Thyroid gland (tissue), 4 donors: ENCODE data around the gene HRNR. TPM values are rescaled to one million over a fixed set of nuclear protein-coding genes. Genes with fewer than 3 reads are reported as not detected.

Experiments used
- DNase-seq, 2 donors: peaks; one replicate each; pipeline ENCODE4 v3.0.0-alpha.2; 2019
- H3K27ac ChIP-seq, 3 donors: fragments of 200-600 bp; sonication (generic); 1 replicate in 2 of 3; 2 replicates in 1 of 3; pipeline ENCODE4 v1.5.1; 2016 to 2019; ENCODE audit warnings: mild to moderate bottlenecking in 1 of 3, moderate library complexity in 1 of 3
- H3K27me3 ChIP-seq: fragments of 200-600 bp; sonication (generic); one replicate; pipeline ENCODE4 v1.5.1; 2019
- H3K36me3 ChIP-seq, 2 donors: fragments of 200-600 bp; sonication (generic); one replicate each; pipeline ENCODE4 v1.5.1; 2016 to 2019
- H3K4me1 ChIP-seq, 2 donors: fragments of 200-600 bp; sonication (generic); one replicate each; pipeline ENCODE4 v1.5.1; 2017 to 2019
- H3K4me3 ChIP-seq, 3 donors: fragments of 200-600 bp; sonication (generic); replicated peaks in 1 of 3; 1 replicate in 2 of 3; 2 replicates in 1 of 3; pipeline ENCODE4 v1.5.1; 2016; ENCODE audit warnings: mild to moderate bottlenecking in 1 of 3
- H3K9me3 ChIP-seq: fragments of 200-600 bp; sonication (generic); one replicate; pipeline ENCODE4 v1.5.1; 2017
- POLR2A ChIP-seq, 2 donors: fragments of 450-650 bp; IDR thresholded peaks; one replicate each; pipeline ENCODE4 v1.6.1; 2017; ENCODE audit warnings: antibody characterized with exemption in 2 of 2, mild to moderate bottlenecking in 2 of 2, moderate library complexity in 1 of 2
- WGBS, 2 donors: methylation state at CpG; one replicate each; pipeline ENCODE4 v1.1.5; 2017; 5-methylcytosine and 5-hydroxymethylcytosine counted together
- intact Hi-C: fragments of 100-400 bp; cut with DNase I; formaldehyde crosslinking; loops from one replicate; pipeline ENCODE4 v1.15.1; 2023
- total RNA-seq, 4 donors: library from RNA; depleted of rRNA; stranded (reverse); fragments of >200 nt; gene quantifications; one replicate each; pipeline ENCODE4 v1.2.3, GENCODE V29; 2016
- TF ChIP-seq, protein P1 (sequence below), 6 experiments: fragments of 200-600 bp in 3 of 6; fragments of 450-650 bp in 3 of 6; sonication (generic) in 3 of 6; IDR thresholded peaks; one replicate each; pipeline ENCODE4 v1.5.1; 2016 to 2019; ENCODE audit warnings: antibody characterized with exemption in 6 of 6, mild to moderate bottlenecking in 2 of 6, inconsistent platforms in 1 of 6, moderate library complexity in 1 of 6

Gene HRNR
- total RNA-seq, 4 donors from 2014 or later, result not detected

GRCh38 chr1:152244576-152245273, 20.7 kb upstream of the HRNR start:
- Histone ChIP-seq H3K27ac (no peak overlapping the region), H3K4me1 (no peaks in the 10 kb centered on the region), H3K27me3 (no peaks in the 10 kb centered on the region), H3K36me3 (no peaks in the 10 kb centered on the region), H3K4me3 (no peak overlapping the region), H3K9me3 (no peaks in the 10 kb centered on the region)
- intact Hi-C loops, result no loop called here
- 81 to 88% methylated on average over 2 of the region's 2 CpGs for WGBS, 2 donors
- no peak for DNase-seq
- no peak for TF ChIP-seq POLR2A (IDR thresholded peaks at IDR 0.05)
- TF ChIP-seq, protein P1, sequence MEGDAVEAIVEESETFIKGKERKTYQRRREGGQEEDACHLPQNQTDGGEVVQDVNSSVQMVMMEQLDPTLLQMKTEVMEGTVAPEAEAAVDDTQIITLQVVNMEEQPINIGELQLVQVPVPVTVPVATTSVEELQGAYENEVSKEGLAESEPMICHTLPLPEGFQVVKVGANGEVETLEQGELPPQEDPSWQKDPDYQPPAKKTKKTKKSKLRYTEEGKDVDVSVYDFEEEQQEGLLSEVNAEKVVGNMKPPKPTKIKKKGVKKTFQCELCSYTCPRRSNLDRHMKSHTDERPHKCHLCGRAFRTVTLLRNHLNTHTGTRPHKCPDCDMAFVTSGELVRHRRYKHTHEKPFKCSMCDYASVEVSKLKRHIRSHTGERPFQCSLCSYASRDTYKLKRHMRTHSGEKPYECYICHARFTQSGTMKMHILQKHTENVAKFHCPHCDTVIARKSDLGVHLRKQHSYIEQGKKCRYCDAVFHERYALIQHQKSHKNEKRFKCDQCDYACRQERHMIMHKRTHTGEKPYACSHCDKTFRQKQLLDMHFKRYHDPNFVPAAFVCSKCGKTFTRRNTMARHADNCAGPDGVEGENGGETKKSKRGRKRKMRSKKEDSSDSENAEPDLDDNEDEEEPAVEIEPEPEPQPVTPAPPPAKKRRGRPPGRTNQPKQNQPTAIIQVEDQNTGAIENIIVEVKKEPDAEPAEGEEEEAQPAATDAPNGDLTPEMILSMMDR (IDR thresholded peaks at IDR 0.05), result no peak

DNA sequence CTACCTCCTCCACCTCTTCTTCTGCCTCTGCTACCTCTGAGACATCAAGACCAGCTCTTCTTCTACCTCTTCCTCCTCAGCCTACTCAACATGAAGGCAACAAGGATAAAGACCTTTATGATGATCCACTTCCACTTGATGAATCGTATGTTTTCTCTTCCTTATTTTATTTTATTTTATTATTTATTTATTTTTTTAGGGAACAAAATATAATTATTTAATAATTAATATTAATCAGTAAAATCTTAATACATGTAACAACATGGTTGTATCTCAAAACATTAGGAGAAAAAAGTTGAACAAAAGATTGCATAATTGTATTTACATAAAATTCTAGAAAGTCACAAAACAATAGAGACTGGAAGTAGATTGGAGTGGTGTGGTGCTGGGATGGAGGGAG, 13.1 kb upstream of the HRNR start:
- Histone ChIP-seq H3K9me3 (no peaks in the 10 kb centered on the region), H3K27ac (no peak overlapping the region), H3K36me3 (no peaks in the 10 kb centered on the region), H3K27me3 (no peaks in the 10 kb centered on the region), H3K4me1 (no peaks in the 10 kb centered on the region), H3K4me3 (no peak overlapping the region)
- DNase-seq, result no peak
- TF ChIP-seq POLR2A (IDR thresholded peaks at IDR 0.05), result no peak
- TF ChIP-seq, protein P1 (IDR thresholded peaks at IDR 0.05), result no peak
- 88 to 95% methylated on average over 1 of the region's 1 CpG for WGBS, 2 donors
- intact Hi-C loops, result no loop called here

- no peaks in the 10 kb centered on the region for H3K27me3 ChIP-seq
- H3K4me3 ChIP-seq, result no peak overlapping the region
- no peaks in the 10 kb centered on the region for H3K4me1 ChIP-seq
- DNase-seq, result no peak
- intact Hi-C loops, result no loop called here
- no peaks in the 10 kb centered on the region for H3K36me3 ChIP-seq
- H3K27ac ChIP-seq, result no peak overlapping the region
- TF ChIP-seq POLR2A (IDR thresholded peaks at IDR 0.05), result no peak
- TF ChIP-seq, protein P1 (IDR thresholded peaks at IDR 0.05), result no peak
- WGBS, 2 donors, result 87 to 91% methylated on average over 3 of the region's 3 CpGs
- H3K9me3 ChIP-seq, result no peaks in the 10 kb centered on the region
These were observed 4.8 kb upstream of the HRNR start for GRCh38 chr1:152228831-152229230.

GRCh38 chr1:152227310-152227928, 3.4 kb upstream of the HRNR start:
- TF ChIP-seq, protein P1 (IDR thresholded peaks at IDR 0.05), result peak in 2 of 6 experiments; percentile 3 to 10
- TF ChIP-seq POLR2A (IDR thresholded peaks at IDR 0.05), result no peak
- H3K27me3 ChIP-seq, result no peaks in the 10 kb centered on the region
- H3K36me3 ChIP-seq, result no peaks in the 10 kb centered on the region
- H3K27ac ChIP-seq, result no peak overlapping the region
- no peaks in the 10 kb centered on the region for H3K4me1 ChIP-seq
- DNase-seq, result no peak
- H3K4me3 ChIP-seq, result no peak overlapping the region
- no peaks in the 10 kb centered on the region for H3K9me3 ChIP-seq
- 89 to 94% methylated on average over 1 of the region's 1 CpG for WGBS, 2 donors
- intact Hi-C loops, result no loop called here

- intact Hi-C loops, result no loop called here
These were observed 1.7 kb upstream of the HRNR start for GRCh38 chr1:152225678-152226077.

More at GRCh38 chr1:152225678-152226077, 1.7 kb upstream of the HRNR start:
- Histone ChIP-seq H3K4me3 (no peak overlapping the region), H3K27me3 (no peaks in the 10 kb centered on the region), H3K4me1 (no peaks in the 10 kb centered on the region), H3K27ac (no peak overlapping the region), H3K9me3 (no peaks in the 10 kb centered on the region), H3K36me3 (no peaks in the 10 kb centered on the region)
- DNase-seq, result no peak
- TF ChIP-seq, protein P1 (IDR thresholded peaks at IDR 0.05), result no peak
- no peak for TF ChIP-seq POLR2A (IDR thresholded peaks at IDR 0.05)
- WGBS, 2 donors, result 69 to 71% methylated on average over 3 of the region's 3 CpGs
